GM12875 (cell line): Measurements from ENCODE around the gene FKBP4.

Experiments used
- H3K4me3 ChIP-seq: one replicate; pipeline ENCODE4 v1.5.1; 2011; ENCODE audit warnings: low read depth, low read length, control low read depth
- CTCF ChIP-seq: IDR thresholded peaks from 2 replicates; pipeline ENCODE4 v1.5.1; 2011; ENCODE audit warnings: low read depth, mild to moderate bottlenecking, control low read depth, inconsistent platforms, low read length, moderate library complexity, borderline replicate concordance; ENCODE audit not compliant: insufficient read depth

Gene FKBP4

GRCh38 chr12:2853626-2854025 is 58.9 kb downstream of the FKBP4 start:
- TF ChIP-seq CTCF: peak; percentile 84
- no peak overlapping the region for H3K4me3 ChIP-seq
